Neural progenitor cell (in vitro differentiated cells): Measurements from ENCODE around the gene ENO3.

Experiments used
- CTCF ChIP-seq: fragments of 200-600 bp; sonication (generic); IDR thresholded peaks from 2 replicates; pipeline ENCODE4 v1.5.1; 2017; ENCODE audit warnings: antibody characterized with exemption, mild to moderate bottlenecking
- EZH2 ChIP-seq: fragments of 200-600 bp; sonication (generic); IDR thresholded peaks from 2 replicates; pipeline ENCODE4 v1.6.1; 2017; ENCODE audit warnings: antibody characterized with exemption, mild to moderate bottlenecking, moderate library complexity

- TF ChIP-seq CTCF (no peak), EZH2 (no peak)
Measured at GRCh38 chr17:4994081-4994595, 43.2 kb downstream of the ENO3 start.
